IMR-90 (cell line): ENCODE measurements around the gene CHML.

Source experiments
- CEBPB ChIP-seq: IDR thresholded peaks from 2 replicates; pipeline ENCODE4 v1.6.1; 2012; ENCODE audit warnings: low read depth, low read length, improper control_type of control experiment
- CTCF ChIP-seq: conservative IDR thresholded peaks from 2 replicates; pipeline ENCODE4 v1.5.1; 2012; ENCODE audit warnings: mild to moderate bottlenecking, low read depth, low read length, improper control_type of control experiment
- MAFK ChIP-seq: IDR thresholded peaks from 2 replicates; pipeline ENCODE4 v1.6.1; 2012; ENCODE audit warnings: low read depth, low read length, improper control_type of control experiment
- MAZ ChIP-seq: IDR thresholded peaks from 2 replicates; pipeline ENCODE4 v1.6.1; 2012; ENCODE audit warnings: low read depth, mild to moderate bottlenecking, low read length, improper control_type of control experiment, moderate library complexity, borderline replicate concordance
- POLR2A ChIP-seq: IDR thresholded peaks from 2 replicates; pipeline ENCODE4 v1.6.1; 2012; ENCODE audit warnings: mild to moderate bottlenecking, low read depth, low read length
- RAD21 ChIP-seq: IDR thresholded peaks from 2 replicates; pipeline ENCODE4 v1.6.1; 2012; ENCODE audit warnings: low read length, improper control_type of control experiment
- RFX5 ChIP-seq: IDR thresholded peaks from 2 replicates; pipeline ENCODE4 v1.8.0; 2012; ENCODE audit warnings: low read depth, mild to moderate bottlenecking, low read length, moderate library complexity

- TF ChIP-seq MAZ: no peak
- no peak for TF ChIP-seq CTCF
- no peak for TF ChIP-seq RAD21
- TF ChIP-seq CEBPB: no peak
- TF ChIP-seq POLR2A: no peak
- TF ChIP-seq MAFK: no peak
- TF ChIP-seq RFX5: no peak
Measured at GRCh38 chr1:241600496-241600901, 39.7 kb downstream of the CHML start.
